DND-41 (cell line): ENCODE results near the gene SF3B5.

Experiments
- ATAC-seq: fragments of 200-7000 bp; cut with Tn5 transposase; 3 replicates; pipeline ENCODE4 v1.9.1; 2021; ENCODE audit warnings: low read depth; ENCODE audit not compliant: insufficient read depth
- DNase-seq: peaks from one replicate; pipeline ENCODE4 v3.0.0-alpha.2; 2020
- H2AFZ ChIP-seq: 2 replicates; pipeline ENCODE4 v1.6.0; 2012; ENCODE audit warnings: low read depth, low read length
- H3K27ac ChIP-seq: 2 replicates; pipeline ENCODE4 v1.5.1; 2012; ENCODE audit warnings: low read length, inconsistent platforms
- H3K27me3 ChIP-seq: fragments of 200-600 bp; sonication (generic); 2 replicates; pipeline ENCODE4 v1.6.0; 2012; ENCODE audit warnings: low read length, mild to moderate bottlenecking, inconsistent platforms; ENCODE audit not compliant: insufficient read depth, poor library complexity
- H3K36me3 ChIP-seq: 2 replicates; pipeline ENCODE4 v1.5.1; 2012; ENCODE audit warnings: low read length, inconsistent platforms; ENCODE audit not compliant: insufficient read depth
- H3K4me1 ChIP-seq: 2 replicates; pipeline ENCODE4 v1.5.1; 2012; ENCODE audit warnings: mild to moderate bottlenecking, low read length; ENCODE audit not compliant: insufficient read depth
- H3K4me2 ChIP-seq: 2 replicates; pipeline ENCODE4 v1.6.0; 2012; ENCODE audit warnings: mild to moderate bottlenecking, moderate library complexity, low read length, inconsistent platforms; ENCODE audit not compliant: insufficient read depth
- H3K4me3 ChIP-seq, 2 experiments: fragments of 200-600 bp in 1 of 2; shearing (Covaris generic) in 1 of 2; 2 replicates each; pipeline ENCODE4 v1.5.1; 2012 to 2016; ENCODE audit warnings: inconsistent platforms in 2 of 2, low read length in 2 of 2, mild to moderate bottlenecking in 2 of 2, low read depth in 1 of 2, moderate library complexity in 1 of 2
- H3K79me2 ChIP-seq: 2 replicates; pipeline ENCODE4 v1.6.0; 2012; ENCODE audit warnings: low read length, inconsistent platforms; ENCODE audit not compliant: insufficient read depth
- H3K9ac ChIP-seq: 2 replicates; pipeline ENCODE4 v1.6.0; 2012; ENCODE audit warnings: low read depth, mild to moderate bottlenecking, inconsistent platforms, low read length, moderate library complexity
- H3K9me3 ChIP-seq: 2 replicates; pipeline ENCODE4 v1.5.1; 2012; ENCODE audit warnings: low read length, moderate library complexity, mild to moderate bottlenecking, inconsistent platforms; ENCODE audit not compliant: insufficient read depth, severe bottlenecking
- H4K20me1 ChIP-seq: 2 replicates; pipeline ENCODE4 v1.6.0; 2012; ENCODE audit warnings: low read length; ENCODE audit not compliant: insufficient read depth
- EZH2 ChIP-seq: IDR thresholded peaks from 3 replicates; pipeline ENCODE4 v1.6.1; 2012; ENCODE audit warnings: borderline replicate concordance, low read depth, mild to moderate bottlenecking, moderate library complexity, low read length, inconsistent platforms; ENCODE audit not compliant: severe bottlenecking
- TF ChIP-seq, protein P1 (sequence below): IDR thresholded peaks from 2 replicates; pipeline ENCODE4 v1.5.1; 2012; ENCODE audit warnings: borderline replicate concordance, low read length, moderate library complexity, mild to moderate bottlenecking; ENCODE audit not compliant: poor library complexity, severe bottlenecking; ENCODE audit errors: extremely low read depth

The SF3B5 gene

DNA sequence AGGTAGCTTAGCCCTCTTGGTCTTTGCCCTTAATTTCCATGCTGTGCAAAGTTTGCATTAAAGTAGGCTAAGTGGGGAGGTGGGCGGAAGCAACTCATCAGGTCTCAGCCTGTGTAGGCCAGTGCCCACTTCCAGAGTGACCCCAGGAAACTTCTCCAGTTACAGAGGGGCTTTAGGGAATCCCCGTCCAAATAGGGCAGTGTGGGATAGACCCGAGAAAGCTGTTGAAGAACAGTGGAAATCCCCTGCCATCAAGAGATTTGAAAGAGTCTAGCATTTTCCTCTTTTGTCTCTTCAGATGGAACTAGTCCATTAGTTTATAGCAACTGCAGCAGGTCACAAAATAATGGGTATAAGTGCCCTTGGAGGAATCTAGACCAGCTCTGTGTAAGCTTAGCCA is 20.2 kb downstream of the SF3B5 start:
- H2AFZ ChIP-seq, result no peak overlapping the region
- H3K27me3 ChIP-seq, result peaks cover 8% of the 10 kb centered on the region
- H3K79me2 ChIP-seq, result no peaks in the 10 kb centered on the region
- no peaks in the 10 kb centered on the region for H3K9me3 ChIP-seq
- ATAC-seq, result no peak
- H3K36me3 ChIP-seq, result no peaks in the 10 kb centered on the region
- no peak overlapping the region for H3K4me2 ChIP-seq
- H3K4me1 ChIP-seq, result no peaks in the 10 kb centered on the region
- no peak overlapping the region for H3K4me3 ChIP-seq
- DNase-seq, result no peak
- no peaks in the 10 kb centered on the region for H4K20me1 ChIP-seq
- TF ChIP-seq EZH2, result no peak
- TF ChIP-seq, protein P1, sequence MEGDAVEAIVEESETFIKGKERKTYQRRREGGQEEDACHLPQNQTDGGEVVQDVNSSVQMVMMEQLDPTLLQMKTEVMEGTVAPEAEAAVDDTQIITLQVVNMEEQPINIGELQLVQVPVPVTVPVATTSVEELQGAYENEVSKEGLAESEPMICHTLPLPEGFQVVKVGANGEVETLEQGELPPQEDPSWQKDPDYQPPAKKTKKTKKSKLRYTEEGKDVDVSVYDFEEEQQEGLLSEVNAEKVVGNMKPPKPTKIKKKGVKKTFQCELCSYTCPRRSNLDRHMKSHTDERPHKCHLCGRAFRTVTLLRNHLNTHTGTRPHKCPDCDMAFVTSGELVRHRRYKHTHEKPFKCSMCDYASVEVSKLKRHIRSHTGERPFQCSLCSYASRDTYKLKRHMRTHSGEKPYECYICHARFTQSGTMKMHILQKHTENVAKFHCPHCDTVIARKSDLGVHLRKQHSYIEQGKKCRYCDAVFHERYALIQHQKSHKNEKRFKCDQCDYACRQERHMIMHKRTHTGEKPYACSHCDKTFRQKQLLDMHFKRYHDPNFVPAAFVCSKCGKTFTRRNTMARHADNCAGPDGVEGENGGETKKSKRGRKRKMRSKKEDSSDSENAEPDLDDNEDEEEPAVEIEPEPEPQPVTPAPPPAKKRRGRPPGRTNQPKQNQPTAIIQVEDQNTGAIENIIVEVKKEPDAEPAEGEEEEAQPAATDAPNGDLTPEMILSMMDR, result no peak
- H3K9ac ChIP-seq, result no peak overlapping the region
- no peak overlapping the region for H3K27ac ChIP-seq

DNA sequence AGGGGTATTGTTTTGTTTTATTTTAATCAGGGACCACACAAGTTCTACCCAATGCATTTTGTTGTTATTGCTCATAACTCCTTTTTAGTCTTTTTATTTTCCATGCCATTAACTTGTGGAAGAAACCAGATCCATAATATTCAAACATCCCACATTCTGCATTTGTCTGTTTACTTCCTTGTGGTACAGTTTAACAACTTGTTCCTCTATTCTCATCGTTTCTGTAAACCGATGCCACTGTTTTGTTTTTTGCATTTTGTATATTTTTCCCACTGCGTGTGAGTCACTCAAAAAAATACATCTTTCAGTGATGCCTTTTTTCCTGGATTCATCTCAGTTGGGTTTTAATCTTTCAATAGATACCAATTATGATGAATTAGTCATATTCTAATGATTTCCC is 22.3 kb downstream of the SF3B5 start:
- Histone ChIP-seq H3K4me1 (no peaks in the 10 kb centered on the region), H3K27me3 (peaks cover 8% of the 10 kb centered on the region), H3K4me2 (no peak overlapping the region), H4K20me1 (no peaks in the 10 kb centered on the region), H3K27ac (no peak overlapping the region), H3K9ac (no peak overlapping the region), H3K36me3 (no peaks in the 10 kb centered on the region), H3K9me3 (no peaks in the 10 kb centered on the region), H2AFZ (no peak overlapping the region), H3K4me3 (no peak overlapping the region), H3K79me2 (no peaks in the 10 kb centered on the region)
- DNase-seq (no peak), ATAC-seq (no peak)
- TF ChIP-seq EZH2, result no peak
- TF ChIP-seq, protein P1, result no peak

DNA sequence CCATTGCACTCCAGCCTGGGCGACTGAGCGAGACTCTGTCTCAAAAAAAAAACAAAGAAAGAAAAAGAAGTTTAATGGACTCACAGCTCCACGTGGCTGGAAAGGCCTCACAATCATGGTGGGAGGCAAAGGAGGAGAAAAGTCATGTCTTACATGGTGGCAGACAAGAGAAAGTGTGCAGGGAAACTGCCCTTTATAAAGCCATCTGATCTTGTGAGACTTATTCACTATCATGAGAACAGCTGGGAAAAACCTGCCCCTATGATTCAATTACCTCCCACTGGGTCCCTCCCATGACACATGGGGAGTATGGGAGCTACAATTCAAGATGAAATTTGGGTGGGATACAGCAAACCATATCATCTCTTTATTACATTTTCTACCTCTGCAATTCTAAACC is 25.9 kb downstream of the SF3B5 start:
- TF ChIP-seq, protein P1, result no peak
- TF ChIP-seq EZH2, result no peak
- H3K79me2 ChIP-seq, result no peaks in the 10 kb centered on the region
- no peaks in the 10 kb centered on the region for H3K36me3 ChIP-seq
- no peak overlapping the region for H3K4me3 ChIP-seq
- ATAC-seq, result no peak
- no peak overlapping the region for H2AFZ ChIP-seq
- DNase-seq, result no peak
- H3K4me2 ChIP-seq, result no peak overlapping the region
- peaks cover 17% of the 10 kb centered on the region for H3K27me3 ChIP-seq
- peaks cover 3% of the 10 kb centered on the region; the same call in 1 of the 2 replicates for H3K4me1 ChIP-seq
- no peaks in the 10 kb centered on the region for H4K20me1 ChIP-seq
- no peak overlapping the region for H3K9ac ChIP-seq
- H3K9me3 ChIP-seq, result no peaks in the 10 kb centered on the region
- no peak overlapping the region for H3K27ac ChIP-seq

DNA sequence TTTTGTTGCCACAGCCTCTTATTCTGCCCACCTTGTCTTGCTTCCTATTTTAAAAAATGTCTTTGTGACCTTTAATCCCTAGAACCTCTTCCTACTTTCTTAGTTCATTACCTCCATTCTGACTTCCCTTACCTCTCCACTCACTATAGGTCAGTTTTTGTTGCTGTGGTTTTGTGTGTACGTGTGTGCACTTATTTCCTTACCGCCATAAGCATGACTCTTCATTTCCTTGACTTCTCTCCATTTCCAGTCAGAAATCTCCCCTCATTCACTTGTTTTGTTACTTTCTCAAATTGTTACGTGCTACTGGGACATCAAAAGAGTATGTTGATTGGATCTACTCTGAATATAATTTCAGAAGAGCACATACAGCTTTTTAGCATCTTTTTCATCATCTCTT is 26.6 kb downstream of the SF3B5 start:
- H3K4me3 ChIP-seq, result no peak overlapping the region

More for the DNA sequence above, 26.6 kb downstream of the SF3B5 start:
- no peak overlapping the region for H3K9ac ChIP-seq
- no peaks in the 10 kb centered on the region for H3K79me2 ChIP-seq
- no peaks in the 10 kb centered on the region for H3K36me3 ChIP-seq
- peaks cover 10% of the 10 kb centered on the region for H3K4me1 ChIP-seq
- H3K27me3 ChIP-seq, result peaks cover 24% of the 10 kb centered on the region
- no peaks in the 10 kb centered on the region for H3K9me3 ChIP-seq
- ATAC-seq, result no peak
- no peak overlapping the region for H2AFZ ChIP-seq
- no peak overlapping the region for H3K4me2 ChIP-seq
- no peak for DNase-seq
- no peak for TF ChIP-seq EZH2
- TF ChIP-seq, protein P1, result no peak
- H4K20me1 ChIP-seq, result no peaks in the 10 kb centered on the region
- H3K27ac ChIP-seq, result no peak overlapping the region
